H9 (cell line): ENCODE data around the gene TMEM266. TPM values are rescaled to one million over a fixed set of nuclear protein-coding genes. Genes with fewer than 3 reads are reported as not detected.

Experiments used
- DNase-seq: peaks from one replicate; pipeline ENCODE4 v3.0.0-alpha.2; 2017
- H2AFZ ChIP-seq: one replicate; pipeline ENCODE4 v1.6.1; 2013; ENCODE audit warnings: mild to moderate bottlenecking, low read length, control low read depth, moderate library complexity
- H2AK5ac ChIP-seq: 2 replicates; pipeline ENCODE4 v1.6.1; 2013; ENCODE audit warnings: low read length, control low read depth, mixed read lengths; ENCODE audit not compliant: insufficient read length
- H2BK120ac ChIP-seq: one replicate; pipeline ENCODE4 v1.6.1; 2013; ENCODE audit warnings: low read depth, mild to moderate bottlenecking, low read length, control low read depth, inconsistent platforms; ENCODE audit not compliant: poor library complexity, severe bottlenecking
- H2BK12ac ChIP-seq: 2 replicates; pipeline ENCODE4 v1.6.1; 2013; ENCODE audit warnings: low read length, control low read depth, mixed read lengths, low read depth; ENCODE audit not compliant: insufficient read length
- H2BK15ac ChIP-seq: 2 replicates; pipeline ENCODE4 v1.6.1; 2013; ENCODE audit warnings: low read depth, low read length, control low read depth
- H2BK20ac ChIP-seq: one replicate; pipeline ENCODE4 v1.6.1; 2013; ENCODE audit warnings: low read depth, mild to moderate bottlenecking, low read length, control low read depth, inconsistent platforms; ENCODE audit not compliant: poor library complexity, severe bottlenecking
- H2BK5ac ChIP-seq: 2 replicates; pipeline ENCODE4 v1.6.1; 2013; ENCODE audit warnings: low read length, control low read depth, mixed read lengths; ENCODE audit not compliant: insufficient read length
- H3K14ac ChIP-seq: 2 replicates; pipeline ENCODE4 v1.6.1; 2013; ENCODE audit warnings: low read length, control low read depth; ENCODE audit not compliant: insufficient read depth
- H3K18ac ChIP-seq: 2 replicates; pipeline ENCODE4 v1.6.1; 2013; ENCODE audit warnings: low read depth, mild to moderate bottlenecking, mixed read lengths, low read length, control low read depth; ENCODE audit not compliant: insufficient read length
- H3K23ac ChIP-seq: 2 replicates; pipeline ENCODE4 v1.6.1; 2013; ENCODE audit warnings: low read length, control low read depth, mixed read lengths, low read depth; ENCODE audit not compliant: insufficient read length
- H3K23me2 ChIP-seq: 2 replicates; pipeline ENCODE4 v1.6.1; 2013; ENCODE audit warnings: low read depth, mild to moderate bottlenecking, mixed read lengths, low read length, control low read depth; ENCODE audit not compliant: insufficient read length, poor library complexity, severe bottlenecking
- H3K27ac ChIP-seq: 2 replicates; pipeline ENCODE4 v1.5.1; 2013; ENCODE audit warnings: low read length, control low read depth, mixed read lengths, low read depth; ENCODE audit not compliant: insufficient read length
- H3K27me3 ChIP-seq: 2 replicates; pipeline ENCODE4 v1.6.1; 2013; ENCODE audit warnings: low read length, control low read depth, inconsistent platforms; ENCODE audit not compliant: insufficient read depth
- H3K4ac ChIP-seq: 2 replicates; pipeline ENCODE4 v1.6.1; 2013; ENCODE audit warnings: low read depth, mild to moderate bottlenecking, control low read depth, inconsistent platforms, low read length, moderate library complexity
- H3K4me1 ChIP-seq: 2 replicates; pipeline ENCODE4 v1.6.1; 2013; ENCODE audit warnings: low read length, control low read depth, inconsistent platforms; ENCODE audit not compliant: insufficient read depth
- H3K4me2 ChIP-seq: 2 replicates; pipeline ENCODE4 v1.6.1; 2013; ENCODE audit warnings: low read length, control low read depth, mixed read lengths; ENCODE audit not compliant: insufficient read length, insufficient read depth
- H3K56ac ChIP-seq: 2 replicates; pipeline ENCODE4 v1.6.1; 2013; ENCODE audit warnings: low read depth, mild to moderate bottlenecking, mixed read lengths, low read length, control low read depth; ENCODE audit not compliant: insufficient read length
- H3K79me1 ChIP-seq: 2 replicates; pipeline ENCODE4 v1.6.1; 2013; ENCODE audit warnings: low read depth, mild to moderate bottlenecking, moderate library complexity, low read length, control low read depth, inconsistent platforms; ENCODE audit not compliant: insufficient read depth, poor library complexity, severe bottlenecking
- H3K79me2 ChIP-seq: 2 replicates; pipeline ENCODE4 v1.6.1; 2013; ENCODE audit warnings: low read length, control low read depth, inconsistent platforms; ENCODE audit not compliant: insufficient read depth
- H3K9ac ChIP-seq: 2 replicates; pipeline ENCODE4 v1.6.1; 2013; ENCODE audit warnings: low read length, control low read depth, mixed read lengths; ENCODE audit not compliant: insufficient read length; ENCODE audit errors: extremely low read depth
- H3K9me3 ChIP-seq: one replicate; pipeline ENCODE4 v1.6.1; 2013; ENCODE audit warnings: low read depth, low read length, inconsistent platforms; ENCODE audit not compliant: control insufficient read depth
- H3T11ph ChIP-seq: one replicate; pipeline ENCODE4 v1.6.1; 2013; ENCODE audit warnings: mild to moderate bottlenecking, low read length, control low read depth, inconsistent platforms
- H4K20me1 ChIP-seq: one replicate; pipeline ENCODE4 v1.6.1; 2013; ENCODE audit not compliant: control insufficient read depth, insufficient read length, insufficient read depth
- H4K5ac ChIP-seq: 2 replicates; pipeline ENCODE4 v1.6.1; 2013; ENCODE audit warnings: low read depth, mild to moderate bottlenecking, mixed read lengths, low read length, control low read depth; ENCODE audit not compliant: insufficient read length
- H4K8ac ChIP-seq: replicated peaks from 2 replicates; pipeline ENCODE4 v1.6.1; 2013; ENCODE audit warnings: low read length, control low read depth, mixed read lengths, low read depth; ENCODE audit not compliant: insufficient read length
- H4K91ac ChIP-seq: 2 replicates; pipeline ENCODE4 v1.6.1; 2013; ENCODE audit warnings: low read depth, mild to moderate bottlenecking, moderate library complexity, mixed read lengths, low read length, control low read depth; ENCODE audit not compliant: insufficient read length
- H3K27ac Mint-ChIP-seq, 3 experiments: 2 replicates in 2 of 3; 3 replicates in 1 of 3; pipeline ENCODE4 v1.8.0; 2020 to 2021; ENCODE audit warnings: mixed read lengths in 3 of 3, mild to moderate bottlenecking in 1 of 3, moderate library complexity in 1 of 3
- H3K27me3 Mint-ChIP-seq: 2 replicates; pipeline ENCODE4 v1.8.0; 2021; ENCODE audit warnings: low read depth, mild to moderate bottlenecking, moderate library complexity, mixed read lengths
- H3K36me3 Mint-ChIP-seq, 3 experiments: 2 replicates in 2 of 3; 3 replicates in 1 of 3; pipeline ENCODE4 v1.8.0; 2020 to 2021; ENCODE audit warnings: low read depth in 3 of 3, mixed read lengths in 3 of 3; ENCODE audit not compliant: insufficient read depth in 1 of 3
- H3K4me1 Mint-ChIP-seq, 2 experiments: 2 replicates each; pipeline ENCODE4 v1.8.0; 2020; ENCODE audit warnings: mixed read lengths in 2 of 2
- H3K4me3 Mint-ChIP-seq, 2 experiments: 2 replicates in 1 of 2; 3 replicates in 1 of 2; pipeline ENCODE4 v1.8.0; 2020 to 2021; ENCODE audit warnings: mild to moderate bottlenecking in 2 of 2, mixed read lengths in 2 of 2, moderate library complexity in 1 of 2
- H3K9me3 Mint-ChIP-seq, 2 experiments: 2 replicates in 1 of 2; 3 replicates in 1 of 2; pipeline ENCODE4 v1.8.0; 2020; ENCODE audit warnings: mild to moderate bottlenecking in 2 of 2, mixed read lengths in 2 of 2, moderate library complexity in 1 of 2
- WGBS: extraction: QIAGEN DNeasy Blood & Tissue Kit; methylation state at CpG from one replicate; pipeline ENCODE4 v1.1.7; 2013; ENCODE audit warnings: missing lambda C conversion rate, low lambda C conversion rate, mixed read lengths; ENCODE audit not compliant: insufficient read length; ENCODE audit errors: extremely low coverage; 5-methylcytosine and 5-hydroxymethylcytosine counted together
- total RNA-seq: library from RNA; stranded (reverse); gene quantifications from 2 replicates; pipeline ENCODE4 v1.2.1, GENCODE V29; 2021
- TF ChIP-seq, protein P1 (sequence below): fragments of 200-600 bp; sonication (generic); conservative IDR thresholded peaks from 3 replicates; pipeline ENCODE4 v1.8.0; 2021; ENCODE audit warnings: antibody characterized with exemption, mild to moderate bottlenecking

TMEM266 gene
- total RNA-seq, 1 experiment from 2014 or later = 0.81 TPM

- Mint-ChIP-seq H3K36me3 (no peaks in the 10 kb centered on the region; a peak in 1 of 7 replicates), H3K4me1 (peaks cover 8 to 9% of the 10 kb centered on the region in 2 experiments), H3K27me3 (peaks cover 4% of the 10 kb centered on the region), H3K9me3 (no peaks in the 10 kb centered on the region), H3K4me3 (no peak overlapping the region), H3K27ac (peak overlapping the region in 1 of 3 experiments; percentile 25; a peak in 1 of 7 replicates)
- Histone ChIP-seq H3K4ac (no peak overlapping the region), H4K8ac (no peak overlapping the region), H3K9ac (no peak overlapping the region), H3K79me1 (no peaks in the 10 kb centered on the region), H2BK120ac (no peak overlapping the region), H2BK12ac (no peak overlapping the region), H3K14ac (no peak overlapping the region), H3K79me2 (no peaks in the 10 kb centered on the region), H4K20me1 (peaks cover 3% of the 10 kb centered on the region), H3K4me1 (no peaks in the 10 kb centered on the region; the same call in 1 of the 2 replicates), H3K27me3 (no peaks in the 10 kb centered on the region), H2AK5ac (no peak overlapping the region), H2AFZ (no peak overlapping the region), H3K23ac (no peak overlapping the region), H2BK5ac (no peak overlapping the region), H3K23me2 (no peaks in the 10 kb centered on the region), H4K91ac (no peak overlapping the region), H3K9me3 (no peaks in the 10 kb centered on the region), H3K18ac (no peak overlapping the region), H3T11ph (no peak overlapping the region), H3K27ac (no peak overlapping the region), H2BK20ac (no peak overlapping the region), H2BK15ac (no peak overlapping the region), H3K56ac (no peak overlapping the region), H4K5ac (no peak overlapping the region), H3K4me2 (no peak overlapping the region)
- peak; percentile 56 for DNase-seq
- WGBS = no CpG with 5 or more reads among the region's 4 CpGs
- TF ChIP-seq, protein P1, sequence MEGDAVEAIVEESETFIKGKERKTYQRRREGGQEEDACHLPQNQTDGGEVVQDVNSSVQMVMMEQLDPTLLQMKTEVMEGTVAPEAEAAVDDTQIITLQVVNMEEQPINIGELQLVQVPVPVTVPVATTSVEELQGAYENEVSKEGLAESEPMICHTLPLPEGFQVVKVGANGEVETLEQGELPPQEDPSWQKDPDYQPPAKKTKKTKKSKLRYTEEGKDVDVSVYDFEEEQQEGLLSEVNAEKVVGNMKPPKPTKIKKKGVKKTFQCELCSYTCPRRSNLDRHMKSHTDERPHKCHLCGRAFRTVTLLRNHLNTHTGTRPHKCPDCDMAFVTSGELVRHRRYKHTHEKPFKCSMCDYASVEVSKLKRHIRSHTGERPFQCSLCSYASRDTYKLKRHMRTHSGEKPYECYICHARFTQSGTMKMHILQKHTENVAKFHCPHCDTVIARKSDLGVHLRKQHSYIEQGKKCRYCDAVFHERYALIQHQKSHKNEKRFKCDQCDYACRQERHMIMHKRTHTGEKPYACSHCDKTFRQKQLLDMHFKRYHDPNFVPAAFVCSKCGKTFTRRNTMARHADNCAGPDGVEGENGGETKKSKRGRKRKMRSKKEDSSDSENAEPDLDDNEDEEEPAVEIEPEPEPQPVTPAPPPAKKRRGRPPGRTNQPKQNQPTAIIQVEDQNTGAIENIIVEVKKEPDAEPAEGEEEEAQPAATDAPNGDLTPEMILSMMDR = no peak
These were observed 109.2 kb downstream of the TMEM266 start for GRCh38 chr15:76169018-76169417.
